HUDEP-2 (cell line): ENCODE results near the gene ATOH8.

Source experiments
- DNase-seq, 76 experiments: peaks; one replicate each; lab custom pipeline; 2025; ENCODE audit not compliant: unreplicated experiment in 76 of 76; lab: John Stamatoyannopoulos, UW

ATOH8 gene

DNA sequence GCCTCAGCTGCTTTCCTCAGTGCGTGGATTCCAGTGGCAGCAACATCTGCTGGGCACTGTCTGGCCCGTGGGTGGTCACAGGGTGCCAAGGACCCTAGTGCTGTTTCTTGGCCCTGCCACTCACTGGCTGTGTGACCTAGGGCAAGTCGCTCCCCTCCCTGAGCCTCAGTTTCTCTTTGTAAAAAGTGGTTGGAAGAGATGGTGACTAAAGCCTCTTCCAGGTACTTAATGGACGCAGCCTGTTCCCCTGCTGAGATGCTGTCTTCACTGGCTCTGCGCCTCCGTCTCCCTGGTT is 42.2 kb downstream of the ATOH8 start:
- no peak for DNase-seq

DNA sequence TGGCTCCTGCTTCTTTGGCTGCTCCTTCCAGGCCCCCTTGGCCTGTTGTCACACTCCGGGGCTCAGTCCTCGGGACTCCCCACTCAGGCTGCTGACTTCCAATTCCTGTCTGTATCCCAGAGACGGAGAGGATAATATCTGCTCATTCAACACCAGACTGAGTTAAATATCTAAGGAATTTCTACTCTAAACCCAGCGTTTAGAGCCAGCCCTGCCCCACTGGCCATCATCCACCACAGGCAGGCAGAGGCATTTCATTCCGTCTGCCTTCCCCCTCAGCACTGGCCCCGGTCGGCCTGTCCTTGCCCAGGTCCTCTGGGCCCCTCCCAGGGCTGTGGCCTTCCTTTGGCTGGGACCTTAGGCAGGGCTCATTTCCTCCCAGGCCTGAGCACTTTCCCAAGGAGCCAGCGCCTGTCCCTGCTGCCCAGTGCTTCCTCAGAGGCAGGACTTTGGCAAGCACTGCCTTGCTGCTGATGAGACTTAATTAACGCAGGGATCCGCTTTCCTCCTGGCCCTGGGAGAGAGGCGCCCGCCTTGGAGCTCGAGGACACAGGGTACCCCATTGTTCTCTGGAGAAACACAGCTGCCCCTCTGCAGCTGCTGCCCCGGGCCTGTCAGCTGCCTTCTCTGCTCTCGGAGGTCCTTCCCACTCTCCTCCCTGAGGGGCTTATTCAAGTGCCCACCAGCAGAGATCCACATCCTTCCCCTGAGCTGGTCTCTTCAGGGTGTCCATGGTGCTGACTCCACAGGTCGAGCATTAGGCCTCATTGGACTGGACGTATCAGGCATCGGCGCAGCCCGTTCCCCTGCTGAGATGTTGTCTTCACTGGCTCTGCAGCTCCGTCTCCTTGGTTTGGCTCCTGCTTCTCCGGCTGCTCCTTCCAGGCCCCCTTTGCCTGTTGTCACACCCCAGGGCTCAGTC is 42.8 kb downstream of the ATOH8 start:
- DNase-seq = no peak

DNA sequence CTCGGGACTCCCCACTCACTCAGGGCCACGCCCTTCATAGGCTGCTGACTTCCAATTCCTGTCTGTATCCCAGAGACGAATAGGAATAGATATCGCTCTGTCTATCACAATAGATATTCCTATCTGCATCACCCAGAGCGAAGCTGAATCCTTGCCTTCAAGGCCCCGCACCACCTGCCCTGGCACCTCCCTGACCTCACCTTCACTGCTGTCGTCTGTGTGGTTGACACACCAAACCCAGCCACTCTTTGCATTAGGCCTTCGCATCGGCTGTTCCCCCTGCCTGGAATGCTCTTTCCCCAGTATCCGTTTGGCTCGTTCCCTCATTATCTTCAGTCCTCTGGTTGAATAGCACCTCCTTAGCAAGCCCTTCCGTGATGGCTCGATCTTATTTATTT is 43.5 kb downstream of the ATOH8 start:
- DNase-seq = no peak

DNA sequence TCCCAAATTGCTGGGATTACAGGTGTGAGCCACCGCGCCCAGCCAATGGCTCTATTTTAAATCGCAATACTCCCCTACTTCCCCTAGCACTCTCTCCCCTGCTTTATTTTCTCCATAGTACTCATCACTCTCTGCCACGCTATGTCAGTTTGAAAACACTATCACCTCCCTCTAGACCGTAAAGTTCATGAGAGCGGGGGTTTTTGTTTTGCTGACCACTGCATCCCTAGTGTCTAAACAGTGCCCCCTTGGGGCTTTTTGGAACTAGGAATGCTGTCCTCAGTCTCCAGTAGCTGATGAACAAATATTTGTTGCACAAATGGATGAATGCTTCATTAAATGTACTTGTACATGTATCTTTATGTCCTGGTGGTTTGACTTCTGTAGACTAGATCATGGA is 44.1 kb downstream of the ATOH8 start:
- DNase-seq = no peak

DNA sequence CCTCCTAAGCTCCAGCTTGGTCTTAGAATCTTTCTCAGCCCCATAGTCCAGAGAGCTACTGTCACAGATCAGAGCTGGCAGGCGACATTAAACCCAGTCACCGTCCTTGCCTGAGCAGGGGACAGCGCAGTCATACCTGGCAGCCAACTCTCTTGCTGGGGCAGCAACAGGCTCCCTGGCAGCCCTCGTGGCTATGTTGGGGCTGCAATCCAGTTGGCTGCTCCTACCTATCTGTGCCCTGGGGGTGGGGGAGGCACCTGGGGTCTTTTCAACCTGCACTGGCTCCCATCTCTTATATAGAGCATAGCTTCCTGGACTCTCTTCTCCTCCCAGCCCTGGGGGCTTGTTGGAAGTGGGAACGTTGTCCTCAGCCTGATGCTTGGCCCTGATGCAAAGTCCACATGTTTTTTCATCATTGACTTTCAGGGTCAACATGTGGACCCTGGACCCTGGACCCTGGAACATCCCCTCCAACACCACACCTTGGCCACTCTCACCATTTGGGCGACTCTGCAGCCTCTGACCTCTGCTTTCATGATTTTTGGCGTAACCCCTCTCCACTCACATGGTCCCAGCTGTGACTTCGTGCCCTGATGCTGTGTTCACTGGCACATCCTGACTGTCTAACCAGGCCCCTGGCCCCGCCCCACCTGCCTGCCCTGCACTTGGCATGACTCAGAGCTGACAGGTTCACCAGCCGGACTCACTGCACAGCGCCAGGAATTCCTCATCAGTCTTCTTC is 45.6 kb downstream of the ATOH8 start:
- no peak for DNase-seq

DNA sequence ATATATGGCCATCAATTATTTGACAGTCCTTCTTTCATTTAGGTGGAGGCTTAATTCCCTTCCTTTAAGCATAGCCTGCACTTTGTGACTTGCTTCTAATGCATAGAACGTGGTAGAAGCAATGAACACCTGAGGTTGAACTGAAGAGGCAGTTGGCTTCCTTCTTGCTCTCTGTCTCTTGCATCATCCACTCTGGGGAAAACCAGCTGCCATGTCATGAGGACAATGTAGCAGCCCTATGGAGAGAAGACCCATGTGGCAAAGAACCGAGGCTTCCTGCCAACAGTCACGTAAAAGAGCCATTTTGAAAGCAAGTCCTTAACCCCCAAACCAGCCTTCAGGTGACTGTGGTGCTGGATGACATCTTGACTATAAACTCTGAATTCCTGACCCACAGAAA is 46.8 kb downstream of the ATOH8 start:
- no peak for DNase-seq

DNA sequence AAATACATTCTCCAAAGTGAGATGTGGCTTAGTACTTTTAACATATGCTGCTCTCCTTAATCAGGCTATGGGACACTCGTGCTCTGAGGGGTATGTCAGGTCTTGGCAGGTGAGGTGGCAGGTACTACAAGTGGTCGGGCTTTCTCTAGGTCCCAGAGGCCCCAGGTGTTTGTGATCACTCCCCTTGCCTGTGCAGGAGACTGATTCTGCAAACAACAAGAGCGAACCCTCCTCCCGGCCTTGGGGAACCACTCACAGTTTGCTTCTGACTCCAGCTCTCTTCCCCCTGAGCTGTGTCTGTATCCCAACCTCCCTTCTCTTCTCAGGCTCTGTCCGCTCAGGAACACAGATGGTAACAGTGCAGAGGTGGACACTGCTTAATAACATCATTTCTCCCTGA is 48.1 kb downstream of the ATOH8 start:
- DNase-seq = no peak

DNA sequence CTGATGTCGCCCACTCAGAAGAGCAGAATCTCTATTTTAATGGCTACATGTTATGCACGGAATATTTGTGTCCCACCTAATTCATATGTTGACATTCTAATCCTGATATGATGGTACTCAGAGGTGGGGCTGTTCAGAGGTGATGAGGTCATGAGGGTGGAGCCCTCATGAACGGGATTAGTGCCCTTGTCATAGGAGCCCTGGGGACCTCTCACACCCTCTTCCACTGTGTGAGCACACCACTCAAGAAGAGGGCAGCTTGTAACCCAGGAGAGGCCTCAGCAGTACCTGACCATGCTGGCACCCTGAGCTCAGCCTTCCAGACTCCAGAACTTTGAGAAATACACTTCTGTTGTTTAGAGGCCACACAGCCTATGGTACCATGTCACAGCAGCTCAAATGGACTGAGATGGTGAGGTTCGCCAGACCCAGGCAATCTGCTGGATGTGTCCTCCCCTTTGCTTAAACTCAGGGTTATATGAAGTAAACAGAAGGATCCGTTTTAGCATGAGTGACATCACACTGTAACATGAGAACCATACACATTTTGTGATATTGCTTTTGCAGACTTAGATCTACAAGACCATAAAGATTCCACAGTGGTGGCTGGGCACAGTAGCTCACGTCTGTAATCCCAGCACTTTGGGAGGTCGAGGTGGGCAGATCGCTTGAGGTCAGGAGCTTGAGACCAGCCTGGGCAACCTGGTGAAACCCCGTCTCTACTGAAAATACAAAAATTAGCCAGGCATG is 48.7 kb downstream of the ATOH8 start:
- no peak for DNase-seq

DNA sequence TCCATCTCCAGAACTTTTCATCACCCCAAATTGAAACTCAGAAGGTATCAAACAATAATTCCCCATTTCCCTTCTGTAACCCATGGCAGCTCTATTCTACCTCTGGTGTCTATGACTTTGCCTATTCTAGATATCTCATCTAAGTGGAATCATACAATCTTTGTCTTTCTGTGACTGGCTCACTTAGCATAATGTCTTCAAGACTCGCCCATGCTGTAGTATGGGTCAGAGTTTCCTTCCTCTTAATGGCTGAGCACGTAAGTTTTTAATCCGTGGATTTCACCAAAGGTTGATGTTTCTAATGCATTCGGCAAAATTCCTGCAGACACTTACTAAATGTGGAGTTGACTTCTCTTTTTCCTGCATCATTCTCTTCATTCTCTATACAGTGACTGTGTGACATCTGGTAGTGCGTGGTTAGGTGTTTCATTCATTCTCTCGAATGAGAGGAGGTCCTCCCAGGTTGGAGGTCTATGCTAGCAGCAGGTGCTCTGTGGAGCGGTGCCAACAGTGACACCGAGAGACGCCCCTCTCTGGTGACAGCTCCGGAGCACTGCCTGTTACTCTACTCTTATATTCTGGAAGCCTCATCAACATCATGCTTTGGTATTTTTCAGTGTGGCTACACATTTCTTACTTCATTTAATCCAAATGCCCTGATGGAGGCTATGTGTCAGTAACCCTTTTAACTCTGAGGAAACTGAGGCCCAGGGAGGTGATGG is 50.1 kb downstream of the ATOH8 start:
- no peak for DNase-seq

DNA sequence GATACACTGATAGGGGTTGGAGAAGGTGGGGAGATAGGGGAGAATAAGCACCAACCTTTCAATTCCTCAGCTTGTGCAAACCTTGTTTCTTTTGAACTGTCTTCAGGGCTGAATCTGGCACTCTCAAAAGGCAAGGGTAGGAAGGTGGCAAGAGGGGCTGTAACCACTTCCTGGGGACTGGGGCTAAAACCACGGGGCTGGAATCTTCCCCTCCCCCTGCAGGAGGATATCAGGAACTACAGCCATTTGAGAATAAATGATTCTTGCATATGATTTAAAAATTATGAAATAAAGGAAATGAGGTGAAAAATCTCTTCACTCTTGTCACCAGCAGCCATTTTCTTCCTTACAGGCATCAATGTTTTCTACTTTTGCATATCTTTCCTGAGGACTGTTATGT is 50.8 kb downstream of the ATOH8 start:
- DNase-seq = peak in 4 of 76 experiments; percentile 3 to 13 (median 8)

DNA sequence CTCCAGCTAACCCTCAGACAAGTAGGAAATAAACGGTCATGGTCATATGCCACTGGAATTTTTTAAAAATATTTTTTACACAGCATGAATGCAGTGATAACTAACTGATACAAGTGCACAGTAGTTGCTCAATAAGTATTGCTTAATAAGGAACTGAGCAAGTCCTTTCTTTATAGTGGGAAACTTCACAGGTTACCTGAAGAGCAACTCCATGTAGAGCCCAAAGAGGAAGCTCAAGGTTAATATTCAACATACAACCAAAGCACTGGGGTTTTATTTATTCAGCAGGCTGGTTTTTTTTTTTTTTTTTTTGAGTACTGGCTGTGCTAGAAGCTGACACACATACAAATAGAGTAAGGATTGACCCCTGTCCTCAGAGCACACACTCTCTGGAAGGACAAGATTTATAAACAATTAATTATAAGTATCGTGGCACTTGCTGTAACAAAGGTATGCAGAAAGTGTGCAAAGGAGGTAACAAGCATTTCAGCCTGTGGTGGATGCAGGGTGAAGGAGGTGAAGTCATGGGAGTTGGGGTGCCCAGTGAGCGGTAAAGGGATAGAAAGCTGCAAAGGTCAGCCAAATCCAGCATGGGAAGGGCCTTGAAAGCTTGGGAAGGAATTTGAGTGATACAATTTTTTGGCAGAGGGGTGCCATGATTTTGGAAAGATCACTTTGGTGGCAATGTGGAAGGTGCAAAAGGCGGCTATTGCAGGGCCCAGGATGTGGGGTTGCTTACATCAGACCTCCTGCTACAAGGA is 52.7 kb downstream of the ATOH8 start:
- no peak for DNase-seq

DNA sequence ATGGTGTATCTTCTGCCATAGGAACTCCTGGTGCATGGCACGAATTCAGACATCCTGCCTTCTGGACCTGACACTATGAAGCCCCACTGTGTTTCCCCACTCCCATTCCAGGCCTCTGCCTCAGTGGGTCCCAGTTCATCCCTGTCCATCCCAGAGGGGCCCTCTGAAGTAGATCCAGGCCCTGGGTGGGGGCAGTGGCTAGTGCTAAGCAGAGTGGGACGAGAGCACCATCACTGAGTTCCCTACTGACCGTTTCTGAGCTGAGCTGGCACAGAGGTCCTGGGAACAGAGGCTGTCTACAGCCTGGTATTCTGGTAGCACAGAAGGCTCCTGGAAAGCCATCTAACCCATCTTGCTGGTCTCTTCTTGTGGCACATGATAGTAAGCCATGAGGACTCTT is 54.0 kb downstream of the ATOH8 start:
- no peak for DNase-seq

DNA sequence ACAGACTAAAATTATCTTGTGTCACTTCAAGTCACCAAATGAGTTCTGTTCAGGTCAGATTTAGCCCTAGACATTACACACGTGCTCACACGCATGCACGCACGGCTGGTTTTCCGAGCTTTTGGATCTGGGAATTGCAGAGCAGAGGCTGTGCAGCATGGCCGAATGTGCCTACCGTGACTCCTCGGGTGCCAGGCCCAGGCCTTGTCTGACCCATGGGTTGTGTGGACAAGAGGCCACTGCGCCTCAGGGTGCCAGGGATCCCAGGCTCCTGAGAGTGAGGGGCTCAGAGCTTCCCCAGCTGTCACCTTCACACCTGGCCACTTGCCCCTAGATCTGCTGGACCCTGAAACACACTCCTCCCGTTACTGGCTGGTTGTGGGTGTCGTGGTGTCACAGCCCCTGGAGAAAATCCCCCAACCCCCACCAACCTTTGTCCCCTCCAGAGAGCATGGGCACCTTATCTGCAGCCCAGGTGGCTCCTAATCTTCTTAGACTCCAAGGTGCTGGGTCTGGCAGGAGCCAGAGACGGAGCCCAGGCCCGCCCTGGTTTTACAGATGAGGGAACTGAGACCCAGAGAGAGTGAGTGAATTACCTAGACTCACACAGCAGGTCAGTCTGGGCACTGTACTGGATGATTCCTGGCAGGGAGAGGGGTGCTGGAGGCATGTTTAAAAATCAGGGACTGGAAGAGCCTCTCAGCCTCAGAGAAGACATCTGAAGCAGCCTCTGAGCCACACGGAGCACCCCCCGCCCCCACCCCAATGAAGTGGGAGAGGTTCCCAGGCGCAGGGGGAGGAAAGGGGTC is 56.8 kb downstream of the ATOH8 start:
- DNase-seq = no peak

DNA sequence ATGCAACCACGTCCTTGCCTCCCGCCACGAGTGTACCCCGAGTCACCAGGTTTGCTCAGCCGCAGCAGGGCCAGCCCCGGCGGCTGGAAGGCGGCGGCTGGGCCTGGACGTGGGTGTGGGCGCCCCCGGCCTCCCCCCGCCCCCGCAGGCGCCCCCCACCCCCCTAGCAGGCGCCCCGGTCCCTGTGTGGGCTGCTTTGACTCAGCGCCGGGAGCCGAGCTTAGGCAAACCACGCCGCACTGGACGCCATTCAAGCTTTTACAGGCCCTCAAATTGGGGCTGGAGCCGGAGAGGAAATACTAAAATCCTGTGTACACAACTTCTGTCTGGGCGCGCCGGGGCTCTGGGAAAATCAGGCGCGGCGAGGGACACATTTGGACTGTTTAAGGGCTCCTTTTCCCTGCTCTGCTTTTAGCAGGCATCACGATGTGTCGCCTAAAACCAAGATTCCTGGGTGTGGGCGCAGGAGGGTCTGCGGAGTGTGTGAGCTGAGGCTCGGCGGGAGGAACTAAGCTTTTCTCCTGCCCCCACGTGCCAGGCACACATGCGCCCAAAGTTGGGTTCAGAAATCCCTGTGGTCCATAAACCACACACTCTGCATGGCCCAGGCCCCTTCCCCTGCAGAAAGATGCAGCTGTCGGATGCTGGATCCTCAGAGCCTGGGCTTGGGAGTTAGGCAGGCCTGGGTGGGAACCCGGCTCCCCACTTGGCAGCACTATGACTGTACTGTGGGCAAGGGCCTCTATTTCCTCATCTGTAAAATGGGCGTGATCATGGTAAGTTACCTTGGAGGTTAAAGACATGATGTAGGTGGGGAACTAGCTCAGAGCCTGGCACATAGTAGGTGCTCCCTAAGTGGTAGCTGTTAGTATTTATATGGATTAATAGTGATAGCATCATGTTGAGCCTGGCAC is 57.6 kb downstream of the ATOH8 start:
- DNase-seq = no peak

DNA sequence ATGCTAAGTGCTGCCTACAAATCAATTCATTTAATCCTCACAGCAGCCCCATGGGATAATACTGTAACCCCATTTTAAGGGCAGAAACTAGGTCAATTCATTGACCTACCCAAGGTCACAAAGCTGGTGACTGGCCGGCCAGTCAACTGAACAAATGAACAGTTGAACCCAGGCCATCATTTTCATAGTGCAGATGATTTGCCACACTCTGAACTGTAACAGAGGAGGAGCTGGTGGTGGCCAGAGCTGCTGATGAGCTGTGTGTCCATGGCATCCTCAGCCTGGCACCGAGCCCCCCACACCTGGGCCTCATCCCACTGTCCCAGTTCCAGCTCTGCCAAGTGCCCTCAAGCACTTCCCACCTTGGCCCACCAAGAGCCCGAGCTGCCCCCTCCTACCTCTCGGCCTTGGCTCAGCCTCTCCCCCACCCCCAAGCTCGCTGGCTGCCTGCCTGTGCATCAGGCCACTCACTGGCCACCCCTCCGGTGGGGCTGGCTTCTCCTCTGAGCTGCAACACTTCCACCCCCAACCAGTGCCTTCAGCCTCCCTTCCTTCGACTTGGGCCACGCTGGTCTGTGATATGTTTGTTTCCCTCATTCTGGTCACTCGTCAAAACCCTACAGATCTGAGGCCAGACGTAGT is 58.4 kb downstream of the ATOH8 start:
- DNase-seq = no peak

DNA sequence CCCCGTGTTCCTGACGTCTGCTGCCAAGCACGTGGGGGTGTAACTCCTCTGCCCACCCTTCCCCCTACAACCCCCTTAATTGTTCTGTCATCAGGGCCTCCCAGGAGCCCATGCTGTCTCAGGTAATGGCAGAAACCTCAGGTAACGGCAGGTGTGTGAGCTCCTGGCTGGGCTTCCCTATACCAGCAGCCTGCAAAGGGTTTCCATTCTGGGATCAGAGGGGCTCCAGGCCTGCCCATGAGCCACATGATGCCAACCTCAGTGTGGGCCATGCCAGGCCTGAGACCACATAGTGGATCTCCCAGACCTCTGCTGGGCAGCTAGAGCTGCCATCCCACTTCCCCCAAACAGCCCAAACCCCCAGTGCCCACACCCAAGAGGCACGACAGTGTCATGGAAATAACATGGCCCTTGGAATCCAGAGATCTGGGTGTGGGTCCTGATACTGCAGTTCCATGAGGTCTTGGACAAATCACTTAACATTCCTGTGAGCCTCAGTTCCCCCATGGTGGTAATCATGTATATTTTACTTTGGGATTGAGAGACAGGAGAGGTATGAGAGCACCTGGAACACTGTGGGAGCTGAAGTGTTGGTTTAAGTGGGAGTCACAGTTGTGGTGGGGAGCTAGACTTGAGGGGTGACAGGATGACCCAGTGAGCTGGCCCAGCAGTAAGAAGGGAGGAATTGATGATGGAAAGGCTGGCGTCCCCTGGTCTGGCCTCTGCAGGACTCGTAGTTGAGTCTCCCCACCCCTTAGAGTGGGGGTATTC is 59.6 kb downstream of the ATOH8 start:
- DNase-seq = no peak
